Fibroblast of skin of abdomen (primary cell): ENCODE results near the gene CELF5.
"Not testable (repeated sequence)": the region's sequence is repeated elsewhere in the genome, so short reads cannot be mapped to it uniquely, and the experiment has no call there.

Experiments
- DNase-seq: peaks from one replicate; pipeline ENCODE4 v3.0.0-alpha.2; 2013

The CELF5 gene

DNA sequence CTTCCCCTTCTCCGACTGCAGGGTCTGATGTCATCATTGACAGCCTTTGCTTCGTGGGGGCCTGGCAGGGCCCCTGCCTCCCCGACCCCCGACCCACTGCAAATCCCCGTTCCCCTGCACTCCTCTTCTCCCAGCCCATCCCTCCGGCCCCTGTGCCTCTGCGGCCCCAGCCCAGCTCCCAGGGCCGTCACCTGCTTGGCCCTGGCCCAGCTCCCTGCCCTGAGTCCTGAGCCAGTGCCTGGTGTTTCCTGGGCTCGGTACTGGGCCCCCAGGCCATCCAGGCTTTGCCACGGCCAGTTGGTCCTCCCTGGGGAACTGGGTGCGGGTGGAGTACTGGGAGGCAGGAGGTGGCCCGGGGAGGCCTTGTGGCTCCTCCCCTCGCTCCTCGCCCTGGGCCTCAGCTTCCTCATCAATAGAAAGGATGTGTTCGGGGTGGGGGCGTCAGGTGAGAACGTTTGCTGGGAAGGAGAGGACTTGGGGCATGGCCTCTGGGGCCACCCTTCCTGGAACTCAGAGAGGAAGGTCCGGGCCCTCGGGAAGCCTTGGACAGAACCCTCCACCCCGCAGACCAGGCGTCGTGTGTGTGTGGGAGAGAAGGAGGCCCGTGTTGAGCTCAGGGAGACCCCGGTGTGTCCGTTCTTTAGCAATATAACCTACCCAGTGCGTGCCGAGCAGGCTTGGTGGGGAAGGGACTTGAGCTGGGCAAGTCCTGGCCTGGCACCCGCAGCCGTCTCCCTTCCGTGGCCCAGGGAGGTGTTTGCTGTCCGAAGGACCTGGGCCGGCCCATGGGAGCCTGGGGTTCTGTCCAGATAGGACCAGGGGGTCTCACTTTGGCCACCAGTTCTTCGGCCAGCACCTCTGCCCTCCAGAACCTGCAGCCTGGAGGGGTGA lies 15.9 kb upstream of the CELF5 start:
- DNase-seq = no peak

DNA sequence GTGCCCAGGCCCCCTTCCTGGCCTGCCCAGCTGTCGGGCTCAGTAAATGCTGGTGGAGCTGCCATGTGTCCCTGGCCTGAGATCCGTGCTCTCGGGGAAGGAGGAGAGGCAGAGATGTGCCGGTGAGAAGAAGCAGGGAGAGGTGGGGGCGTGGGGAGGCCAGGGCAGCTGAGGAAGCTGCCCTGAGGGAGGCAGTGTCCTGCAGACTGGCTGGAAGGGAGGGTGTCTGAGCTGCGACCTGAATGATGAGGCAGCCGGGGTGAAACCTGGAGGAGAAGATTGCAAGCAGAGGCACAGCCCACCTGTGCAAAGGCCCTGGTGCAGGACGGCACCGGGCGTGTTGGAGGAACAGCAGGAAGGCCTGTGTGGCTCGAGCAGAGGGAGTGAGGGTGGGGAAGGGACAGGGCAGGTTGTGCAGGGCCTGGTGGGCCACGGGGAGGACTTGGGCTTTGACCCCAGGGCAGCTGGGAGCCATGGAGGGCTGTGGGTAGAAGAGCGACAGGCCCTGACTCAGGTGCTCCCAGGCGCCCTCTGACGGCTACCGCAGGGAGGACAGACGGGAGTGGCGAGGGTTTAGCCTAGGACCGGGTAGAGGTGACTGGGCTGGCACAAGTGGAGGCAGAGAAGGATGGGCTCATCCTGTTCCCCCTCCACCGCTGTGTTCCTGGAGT lies 14.0 kb upstream of the CELF5 start:
- DNase-seq = no peak

DNA sequence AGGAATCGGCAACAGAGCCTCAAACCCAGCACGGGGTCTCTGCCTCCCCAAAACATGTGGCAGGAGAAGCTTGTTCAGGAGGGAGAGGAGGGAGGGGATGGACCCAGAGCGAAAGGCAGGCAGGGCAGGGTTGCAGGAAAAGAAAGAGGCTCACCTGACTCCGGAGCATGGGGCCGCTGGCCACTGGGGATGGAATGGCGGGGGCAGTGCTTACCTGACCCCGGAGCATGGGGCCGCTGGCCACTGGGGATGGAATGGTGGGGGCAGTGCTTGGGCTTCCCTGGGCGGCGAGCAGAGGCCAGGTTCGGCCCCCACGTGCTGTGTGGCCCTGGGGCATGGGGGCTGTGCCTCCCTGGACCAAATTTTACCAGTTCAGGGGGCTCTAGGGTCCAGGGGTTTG lies 13.3 kb upstream of the CELF5 start:
- no peak for DNase-seq

DNA sequence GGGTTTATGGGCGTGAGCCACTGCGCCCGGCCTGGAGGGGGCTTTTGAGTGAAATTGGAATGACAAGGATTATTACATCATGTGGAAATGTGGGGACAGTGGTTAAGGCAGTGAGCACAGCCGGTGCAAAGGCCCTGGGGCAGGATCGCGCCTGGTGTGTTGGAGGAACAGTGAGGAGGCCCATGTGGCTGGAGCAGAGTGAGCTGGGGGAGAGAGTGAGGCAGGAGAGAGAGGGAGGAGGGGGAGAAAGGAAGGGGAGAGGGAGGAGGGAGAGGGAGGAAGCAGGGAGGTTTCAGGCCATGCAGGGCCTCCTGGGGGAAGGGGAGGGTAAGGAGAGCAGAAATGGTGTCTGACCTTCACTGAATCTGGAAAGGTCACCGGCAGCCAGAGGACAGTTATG lies 11.3 kb upstream of the CELF5 start:
- DNase-seq = no peak

DNA sequence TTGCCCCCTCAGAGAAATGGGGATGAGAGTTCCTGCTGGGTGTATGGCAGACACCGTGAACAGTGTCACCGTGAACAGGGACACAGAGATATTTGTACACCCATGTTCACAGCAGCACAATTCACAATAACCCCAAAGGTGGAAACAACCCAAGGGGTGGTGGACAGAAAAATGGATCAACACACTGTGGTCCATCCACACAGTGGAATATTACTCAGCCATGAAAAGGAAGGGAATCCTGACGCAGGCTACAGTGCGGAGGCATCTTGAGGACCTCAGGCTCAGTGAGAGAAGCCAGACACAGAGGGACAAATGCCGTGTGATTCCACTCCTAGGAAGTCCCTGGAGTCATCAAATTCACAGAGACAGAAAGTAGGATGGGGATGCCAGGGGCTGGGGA lies 7.6 kb upstream of the CELF5 start:
- no peak for DNase-seq

DNA sequence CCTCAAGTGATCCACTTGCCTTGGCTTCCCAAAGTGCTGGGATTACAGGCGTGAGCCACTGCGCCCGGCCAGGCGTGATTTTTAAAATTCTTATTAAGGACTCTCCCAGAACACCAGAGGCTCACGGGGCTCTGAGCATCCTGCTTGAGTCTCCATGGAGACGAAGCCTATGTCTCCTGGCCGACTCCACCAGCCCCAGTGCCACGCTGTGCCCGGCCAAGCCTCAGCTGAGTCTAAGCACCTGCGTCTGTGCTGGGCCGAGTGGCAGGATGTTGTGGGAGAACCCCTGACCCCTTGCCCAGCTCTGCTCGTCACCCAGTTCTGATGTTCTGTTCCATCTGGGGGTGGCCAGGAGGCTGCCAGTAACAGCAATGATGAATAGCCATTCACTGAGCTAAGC lies 3.9 kb upstream of the CELF5 start:
- no peak for DNase-seq

DNA sequence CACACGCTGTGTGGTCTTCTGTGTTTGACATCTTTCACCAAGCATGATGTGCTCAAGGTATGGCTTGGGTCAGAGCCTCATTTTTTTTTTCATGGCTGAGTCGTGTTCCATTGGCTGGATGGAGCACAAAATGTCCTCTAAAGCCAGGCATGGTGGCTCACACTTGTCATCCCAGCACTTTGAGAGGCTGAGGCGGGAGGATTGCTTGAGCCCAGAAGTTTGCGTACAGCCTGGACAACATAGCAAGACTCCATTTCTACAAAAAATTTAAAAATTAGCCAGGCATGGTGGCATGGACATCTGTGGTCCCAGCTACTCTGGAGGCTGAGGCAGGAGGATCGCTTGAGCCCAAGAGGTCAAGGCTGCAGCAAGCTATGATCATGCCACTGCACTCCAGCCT lies 2.9 kb upstream of the CELF5 start:
- DNase-seq = not testable (repeated sequence)

DNA sequence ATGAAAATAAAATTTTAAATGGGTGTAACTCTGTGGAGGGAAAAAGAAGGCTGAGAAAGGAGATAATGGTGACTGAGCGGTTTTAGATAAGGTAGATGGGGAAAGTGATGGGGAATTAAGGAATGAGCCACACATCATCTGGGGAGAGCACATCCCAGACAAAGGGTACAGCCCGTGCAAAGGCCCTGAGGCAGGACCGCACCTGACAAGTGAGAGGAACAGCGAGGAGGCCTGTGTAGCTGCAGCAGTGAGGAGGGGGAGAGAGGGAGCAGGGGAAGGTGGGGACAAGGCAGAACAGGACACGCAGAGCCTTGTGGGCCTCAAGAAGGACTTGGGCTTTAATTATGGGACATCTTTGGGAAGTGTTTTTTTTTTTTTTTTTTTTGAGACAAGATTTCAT lies 1.8 kb upstream of the CELF5 start:
- DNase-seq = no peak

DNA sequence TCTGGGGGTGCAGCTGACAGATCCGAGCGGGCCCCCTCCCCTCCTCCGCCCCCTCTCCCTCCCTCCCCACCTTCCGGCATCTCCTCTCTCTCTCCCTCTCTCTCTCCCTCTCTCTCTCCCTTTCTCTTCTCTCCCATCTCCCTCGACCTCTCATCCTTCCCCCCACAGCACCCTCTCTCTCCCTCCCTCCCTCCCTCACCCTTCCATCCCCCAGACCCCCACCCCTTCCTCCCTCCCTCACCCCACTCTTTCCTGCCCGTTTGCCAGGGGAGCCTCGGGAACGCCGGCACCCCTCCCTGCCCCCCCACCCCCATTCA lies 666 bp downstream of the CELF5 start:
- DNase-seq = no peak

DNA sequence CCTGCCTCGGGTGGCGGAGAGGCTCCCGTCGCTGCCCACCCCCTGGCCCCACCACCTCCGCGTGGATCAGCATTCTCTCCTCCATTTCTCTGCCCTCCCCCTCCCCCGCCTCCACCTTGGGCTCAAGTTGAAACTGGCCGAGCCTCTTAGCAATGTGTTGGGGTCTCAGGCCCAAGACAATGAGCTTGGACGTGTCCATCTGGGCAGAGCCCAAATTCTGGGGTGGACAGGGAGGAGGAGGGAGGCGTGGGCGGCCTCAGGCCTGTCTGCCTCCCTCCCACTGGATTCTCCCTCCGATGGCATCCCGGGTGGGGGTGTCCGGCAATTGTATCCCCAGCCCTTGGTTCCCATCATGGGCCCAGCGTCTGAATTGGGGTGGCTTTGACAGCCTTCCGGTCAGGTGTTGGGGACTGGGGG lies 1.2 kb downstream of the CELF5 start:
- no peak for DNase-seq

DNA sequence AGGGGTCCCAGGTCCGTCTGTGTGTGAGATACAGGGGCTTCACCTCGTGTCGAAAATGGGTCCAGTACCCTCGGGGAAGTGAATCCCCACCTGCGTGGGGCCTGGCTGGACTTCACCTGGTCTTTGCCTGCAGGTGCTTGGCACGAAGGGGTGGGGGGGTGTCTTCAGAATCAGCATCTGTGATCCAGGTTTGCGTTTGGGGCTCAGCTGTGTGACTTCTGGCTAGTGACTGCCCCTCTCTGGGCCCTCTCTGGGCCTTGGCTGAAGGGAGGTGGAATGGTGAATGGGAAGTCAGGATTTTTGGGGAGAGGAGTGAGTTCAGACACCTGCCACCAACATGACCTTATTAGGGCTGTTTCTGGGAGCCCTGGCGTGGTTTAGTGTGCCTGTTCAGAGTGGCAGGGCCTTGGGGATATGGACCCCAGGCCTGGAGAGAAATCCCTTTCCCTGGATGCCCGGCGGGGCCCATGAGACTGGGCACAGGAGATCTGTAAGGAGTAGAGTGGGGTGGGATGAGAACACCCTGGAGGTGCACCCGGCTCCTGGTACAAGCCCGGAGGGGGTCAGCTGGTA lies 2.7 kb downstream of the CELF5 start:
- DNase-seq = no peak

DNA sequence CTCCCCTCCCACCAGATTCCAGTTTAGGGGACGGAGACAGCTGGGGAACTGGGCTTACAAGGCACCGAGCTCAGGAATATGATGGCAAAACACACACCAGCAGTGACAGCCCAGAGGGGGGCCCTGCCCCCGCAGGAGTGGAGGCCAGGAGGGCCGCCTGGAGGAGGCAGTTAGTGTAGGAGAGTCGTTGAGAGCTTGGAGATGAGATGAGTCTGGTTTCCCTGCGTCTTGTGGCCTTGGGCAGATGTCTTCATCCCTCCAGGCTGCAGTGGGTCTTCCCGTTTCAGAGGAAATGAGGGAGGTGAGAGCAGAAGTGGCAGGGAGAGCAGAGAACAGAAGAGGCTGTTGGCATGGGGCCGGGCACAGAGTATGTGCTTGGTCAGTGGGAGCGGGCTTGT lies 4.9 kb downstream of the CELF5 start:
- no peak for DNase-seq

DNA sequence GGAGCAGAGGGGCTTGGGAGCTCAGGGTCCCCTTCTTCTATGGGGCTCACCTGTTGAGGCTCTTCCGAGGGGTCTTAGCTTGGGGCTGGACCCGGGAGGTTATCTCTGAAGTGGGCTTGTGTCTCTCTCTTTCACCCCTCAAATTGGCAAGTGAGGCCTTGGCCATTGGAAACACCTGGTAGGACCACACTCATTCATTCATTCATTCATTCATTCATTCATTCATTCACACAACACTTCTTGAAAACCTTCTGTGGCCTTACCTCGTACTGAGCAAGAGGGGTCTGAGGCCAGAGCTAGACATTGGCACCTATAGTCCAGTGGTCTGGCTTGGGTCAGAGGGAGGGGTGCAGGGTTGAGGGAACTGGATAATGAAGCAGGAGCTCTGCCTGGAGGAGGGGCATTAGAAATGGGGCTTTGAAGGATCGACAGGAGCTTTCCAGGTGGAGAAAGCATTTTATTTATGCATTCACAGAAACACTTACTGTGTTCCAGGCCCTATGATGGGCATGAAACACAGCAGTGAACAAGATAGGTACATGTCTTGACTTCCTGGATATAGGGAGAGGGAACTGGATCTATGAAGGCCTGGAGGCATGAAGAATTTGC lies 5.5 kb downstream of the CELF5 start:
- DNase-seq = no peak

DNA sequence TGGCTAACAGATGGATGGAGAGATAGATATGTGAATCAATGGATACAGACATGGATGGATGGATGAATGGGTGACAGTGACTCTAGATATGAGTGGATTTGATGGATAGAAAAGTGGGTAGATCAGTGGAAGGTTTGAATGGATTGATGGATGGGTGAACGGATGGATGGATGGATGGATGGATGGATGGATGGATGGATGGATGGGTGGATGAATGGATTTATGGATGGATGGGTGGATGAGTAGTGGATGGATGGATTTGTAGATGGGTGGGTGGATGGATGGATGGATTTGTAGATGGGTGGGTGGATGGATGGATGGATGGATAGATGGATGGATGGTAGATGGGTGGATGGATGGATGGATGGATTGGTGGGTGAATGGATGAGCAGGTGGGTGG lies 6.8 kb downstream of the CELF5 start:
- no peak for DNase-seq

DNA sequence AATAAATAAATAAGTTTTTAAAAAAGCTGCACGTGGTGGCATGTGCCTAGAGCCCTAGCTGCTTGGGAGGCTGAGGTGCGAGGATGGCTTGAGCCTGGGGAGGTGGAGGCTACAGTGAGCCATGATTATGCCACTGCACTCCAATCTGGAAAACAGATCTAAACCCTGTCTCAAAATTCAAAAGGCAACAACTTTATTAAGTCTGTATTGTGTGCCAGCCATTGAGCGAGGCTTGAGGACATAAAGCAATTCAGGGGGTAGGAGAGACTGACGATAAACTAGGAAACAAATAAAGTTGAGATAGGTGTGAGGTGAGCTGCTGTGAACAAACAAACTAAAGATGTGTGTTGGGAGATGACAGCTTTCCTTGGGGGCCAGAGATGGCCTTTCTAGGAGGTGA lies 8.7 kb downstream of the CELF5 start:
- no peak for DNase-seq

DNA sequence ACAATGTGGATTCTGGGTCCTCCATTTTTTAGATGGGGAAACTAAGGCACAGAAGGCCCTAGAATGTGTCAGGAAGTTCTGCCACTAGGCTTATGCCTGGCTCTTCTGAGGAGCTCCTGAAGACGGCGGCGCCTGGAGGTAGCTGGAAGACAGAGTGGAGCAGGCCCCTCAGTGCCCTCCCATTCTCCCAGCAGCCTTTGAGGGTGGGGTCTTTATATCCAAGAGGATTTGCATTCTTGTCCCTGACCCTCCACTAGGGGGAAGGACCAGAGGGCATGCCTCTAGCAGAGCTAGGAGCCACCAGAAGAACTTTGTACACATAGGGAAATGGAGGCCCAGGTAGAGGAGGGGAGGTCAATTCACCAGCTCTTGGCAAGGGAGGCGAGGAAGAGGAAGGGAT lies 9.4 kb downstream of the CELF5 start:
- DNase-seq = no peak

DNA sequence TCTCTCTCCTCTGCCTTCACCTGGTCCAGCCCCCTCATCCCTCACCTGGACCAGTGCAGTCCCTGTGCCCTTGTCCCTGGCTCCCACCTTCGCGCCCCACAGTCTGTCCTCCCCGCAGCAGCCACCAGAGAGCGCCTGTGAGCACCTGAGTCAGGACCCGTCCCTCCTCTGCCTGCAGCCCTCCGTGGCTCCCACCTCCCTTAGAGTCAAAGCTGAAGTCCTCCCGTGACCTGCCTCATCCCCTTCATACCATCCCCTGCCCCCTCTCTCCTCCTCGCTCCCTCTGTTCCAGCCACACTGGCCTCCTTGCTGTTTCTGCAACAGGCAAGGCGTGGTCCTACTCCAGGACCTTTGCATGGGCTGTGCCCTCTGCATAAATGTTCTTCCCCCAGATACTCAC lies 10.3 kb downstream of the CELF5 start:
- no peak for DNase-seq

DNA sequence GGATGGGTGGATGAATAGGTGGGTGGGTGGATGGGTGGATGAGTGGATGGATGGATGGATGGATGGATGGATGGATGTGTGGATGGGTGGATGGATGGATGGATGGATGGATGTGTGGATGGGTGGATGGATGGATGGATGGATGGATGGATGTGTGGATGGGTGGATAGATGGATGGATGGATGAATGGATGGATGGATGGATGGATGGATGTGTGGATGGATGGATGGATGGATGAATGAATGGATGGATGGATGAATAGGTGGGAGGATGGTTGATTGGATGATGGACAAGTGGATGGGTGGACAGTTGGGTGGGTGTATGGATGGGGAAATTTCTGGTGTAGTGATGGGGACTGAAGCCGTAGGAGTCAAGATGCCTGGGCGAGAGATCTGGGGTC lies 11.1 kb downstream of the CELF5 start:
- DNase-seq = not testable (repeated sequence)

DNA sequence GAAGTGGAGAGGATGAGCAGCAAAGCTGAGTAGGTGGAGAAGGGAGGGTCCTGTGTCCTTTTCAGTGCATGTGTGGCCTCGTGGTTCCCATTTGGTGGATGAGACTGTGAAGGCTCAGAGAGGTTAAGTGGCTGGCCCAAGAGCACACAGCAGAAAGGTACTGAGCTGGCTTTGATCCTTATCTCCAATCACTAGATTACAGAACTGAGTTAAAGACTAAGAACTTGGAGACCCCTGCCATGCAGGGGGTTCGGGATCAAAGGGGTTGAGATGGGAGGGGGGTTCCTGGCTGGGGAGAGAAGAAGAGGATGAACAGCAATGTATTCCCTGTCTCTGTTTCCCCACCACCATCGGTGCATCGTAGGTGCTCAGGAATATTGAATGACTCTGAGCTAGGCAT lies 11.8 kb downstream of the CELF5 start:
- DNase-seq = no peak

DNA sequence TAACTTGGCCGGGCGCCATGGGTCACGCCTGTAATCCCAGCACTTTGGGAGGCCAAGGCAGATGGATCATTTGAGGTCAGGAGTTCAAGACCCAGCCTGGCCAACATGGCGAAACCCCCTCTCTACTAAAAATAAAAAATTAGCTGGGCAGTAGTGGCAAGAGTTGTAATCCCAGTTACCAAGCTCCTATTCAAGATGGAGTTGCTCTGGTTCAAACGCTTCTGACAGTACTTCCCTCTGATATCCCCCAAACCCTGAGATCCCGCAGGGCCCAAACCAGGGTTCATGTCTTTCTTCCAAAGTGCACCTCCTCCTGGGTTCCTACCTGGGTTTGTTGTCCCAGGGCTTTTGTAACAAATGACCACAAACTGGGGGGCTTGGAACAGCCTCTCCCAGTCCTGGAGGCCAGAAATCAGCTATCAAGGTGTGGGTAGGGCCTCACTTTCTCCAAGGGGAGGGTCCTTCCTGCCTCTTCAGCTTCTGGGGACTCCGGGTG lies 13.7 kb downstream of the CELF5 start:
- DNase-seq = no peak

DNA sequence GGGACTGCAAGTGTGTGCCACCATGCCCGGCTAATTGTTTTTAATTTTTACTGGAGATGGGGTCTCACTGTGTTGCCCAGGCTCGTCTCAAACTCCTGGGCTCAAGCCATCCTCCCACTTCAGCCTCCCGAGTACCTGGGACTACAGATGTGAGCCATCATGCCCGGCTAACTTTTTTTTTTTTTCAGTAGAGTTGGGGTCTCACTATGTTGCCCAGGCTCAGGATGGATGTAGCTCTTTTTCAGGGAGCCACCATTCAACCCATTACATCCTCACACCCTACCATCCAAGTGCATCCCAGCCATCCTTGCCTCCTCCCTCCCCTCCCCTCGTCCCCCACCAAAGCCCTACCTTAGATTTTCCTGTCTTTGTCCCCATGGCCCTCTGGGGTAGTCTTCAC lies 14.9 kb downstream of the CELF5 start:
- no peak for DNase-seq

DNA sequence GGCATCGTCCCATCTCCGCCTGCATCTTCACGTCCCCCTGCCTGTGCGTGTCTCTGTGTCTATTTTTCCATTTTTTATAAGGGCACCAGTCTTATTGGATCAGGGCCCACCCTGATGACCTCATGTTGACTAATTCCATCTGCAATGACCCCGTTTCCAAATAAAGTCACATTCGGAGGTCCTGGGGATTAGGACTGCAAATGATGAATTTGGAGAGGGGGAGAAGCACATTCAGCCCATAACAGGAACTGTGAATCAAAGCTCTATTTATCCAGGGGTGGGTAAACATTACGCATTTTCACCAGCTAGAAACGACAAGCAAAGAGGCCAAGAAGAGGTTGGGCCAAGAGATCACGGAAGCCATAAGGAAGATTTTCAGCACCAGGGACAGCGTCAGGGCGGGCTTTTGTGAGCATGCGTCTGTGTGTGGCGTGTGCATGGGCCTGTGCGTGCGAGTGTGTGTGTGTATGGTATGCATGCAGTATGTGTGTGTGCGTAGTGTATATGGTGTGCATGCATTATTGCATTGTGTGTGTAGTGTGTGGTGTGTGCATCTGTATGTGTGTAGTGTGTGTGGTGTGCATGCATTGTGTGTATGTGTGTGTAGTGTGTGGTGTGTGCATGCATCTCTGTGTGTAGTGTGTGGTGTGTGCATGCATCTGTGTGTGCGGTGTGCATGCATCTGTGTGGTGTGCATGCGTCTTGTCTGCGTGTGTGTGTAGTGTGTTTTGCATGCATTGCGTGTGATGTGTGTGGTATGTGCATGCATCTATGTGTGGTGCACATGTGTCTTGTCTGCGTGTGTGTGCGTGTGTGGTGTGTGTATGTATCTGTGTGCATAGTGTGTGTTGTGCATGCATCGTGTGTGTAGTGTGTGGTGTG lies 19.6 kb downstream of the CELF5 start:
- DNase-seq = peak; percentile 58

DNA sequence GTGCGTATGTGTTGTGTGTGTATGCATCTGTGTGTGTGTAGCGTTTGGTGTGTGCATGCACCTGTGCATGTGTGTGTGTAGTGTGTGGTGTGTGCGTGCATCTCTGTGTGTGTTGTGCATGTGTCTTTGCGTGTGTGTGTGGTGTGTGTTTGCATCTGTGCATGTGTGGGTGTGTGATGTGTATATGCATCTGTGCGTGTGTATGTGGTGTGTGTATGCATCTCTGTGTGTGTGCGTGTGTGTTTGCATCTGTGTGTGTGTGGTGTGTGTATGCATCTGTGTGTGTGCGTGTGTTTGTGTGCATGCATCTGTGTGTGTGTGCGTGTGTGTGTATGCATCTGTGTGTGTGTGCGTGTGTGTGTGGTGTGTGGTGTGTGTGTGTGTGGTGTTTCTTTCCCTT lies 20.6 kb downstream of the CELF5 start:
- DNase-seq = no peak
